ENCODE results near the gene CCM2.
A peak's percentile ranks its signal among the peaks of the same experiment; 100 is the strongest.

CCM2 gene

GRCh38 chr7:44985900-44986217, 14.1 kb upstream of the CCM2 start:
- no peak for TF ChIP-seq CTCF (conservative IDR thresholded peaks at IDR 0.05; ENCODE audit: low read depth)
- ChIA-PET CTCF (interaction anchor here (1.0 kb wide), 1 partner anchor 150 kb away, joined by 3 read pairs; no protein-coding TSS in a partner anchor), POLR2A (ENCODE audit: low non-redundant PET) (interaction anchor here (0.6 to 1.1 kb wide), 3 partner anchors 14 to 142 kb away, joined by 3 to 6 read pairs (median 4); no protein-coding TSS in a partner anchor)
- H3K27ac ChIP-seq, result peak overlapping the region; percentile 87
- DNase-seq (ENCODE audit: low spot score), result no peak

GRCh38 chr7:44986218-44987053, 13.6 kb upstream of the CCM2 start:
- no peak for TF ChIP-seq CTCF (conservative IDR thresholded peaks at IDR 0.05; ENCODE audit: low read depth)
- POLR2A ChIA-PET (ENCODE audit: low non-redundant PET), result interaction anchor here (0.6 to 1.1 kb wide), 3 partner anchors 47 to 142 kb away, joined by 3 to 6 read pairs (median 3); no protein-coding TSS in a partner anchor
- peak overlapping the region; percentile 87 for H3K27ac ChIP-seq
- peak; percentile 88 for DNase-seq (ENCODE audit: low spot score)
- CTCF ChIA-PET, result interaction anchor here (1.0 kb wide), 1 partner anchor 150 kb away, joined by 3 read pairs; no protein-coding TSS in a partner anchor

- CTCF ChIA-PET, result no interaction called here
- DNase-seq (ENCODE audit: low spot score), result no peak
- peak overlapping the region; percentile 87 for H3K27ac ChIP-seq
- no peak for TF ChIP-seq CTCF (conservative IDR thresholded peaks at IDR 0.05; ENCODE audit: low read depth)
- POLR2A ChIA-PET (ENCODE audit: low non-redundant PET), result no interaction called here
Measured at GRCh38 chr7:44987457-44987856, 12.5 kb upstream of the CCM2 start.

GRCh38 chr7:44987996-44988395, 12.0 kb upstream of the CCM2 start:
- ChIA-PET POLR2A (ENCODE audit: low non-redundant PET) (no interaction called here), CTCF (no interaction called here)
- peak overlapping the region; percentile 13; the same call in 1 of the 2 replicates for H3K27ac ChIP-seq
- no peak for DNase-seq (ENCODE audit: low spot score)
- TF ChIP-seq CTCF (conservative IDR thresholded peaks at IDR 0.05; ENCODE audit: low read depth), result no peak

- no peak for TF ChIP-seq CTCF (conservative IDR thresholded peaks at IDR 0.05; ENCODE audit: low read depth)
- POLR2A ChIA-PET (ENCODE audit: low non-redundant PET), result no interaction called here
- 0 out of 2 replicates have a peak overlapping the region, but pooled peaks have one; percentile 13 for H3K27ac ChIP-seq
- CTCF ChIA-PET, result interaction anchor here (0.6 kb wide), 1 partner anchor 110 kb away, joined by 3 read pairs; no protein-coding TSS in a partner anchor
- DNase-seq (ENCODE audit: low spot score), result no peak
Measured at GRCh38 chr7:44988701-44989100, 11.3 kb upstream of the CCM2 start.

GRCh38 chr7:44989132-44989531, 10.9 kb upstream of the CCM2 start:
- no peak for TF ChIP-seq CTCF (conservative IDR thresholded peaks at IDR 0.05; ENCODE audit: low read depth)
- peak overlapping the region; percentile 87 for H3K27ac ChIP-seq
- DNase-seq (ENCODE audit: low spot score), result no peak
- ChIA-PET CTCF (interaction anchor here (0.6 kb wide), 2 partner anchors 110 to 700 kb away, joined by 3 to 4 read pairs; no protein-coding TSS in a partner anchor), POLR2A (ENCODE audit: low non-redundant PET) (no interaction called here)
